VCaP (cell line): ENCODE data around the gene DMPK.
A peak's percentile ranks its signal among the peaks of the same experiment; 100 is the strongest.

Source experiments
- H3K27ac ChIP-seq: fragments of 450-650 bp; 2 replicates; pipeline ENCODE4 v1.5.1; 2017
- CTCF ChIP-seq: fragments of 450-650 bp; conservative IDR thresholded peaks from 2 replicates; pipeline ENCODE4 v1.5.1; 2017; ENCODE audit warnings: mild to moderate bottlenecking, moderate library complexity

The DMPK gene

GRCh38 chr19:45782162-45782691 lies at the start of gene DMPK:
Gene DMPK, minus strand, starts transcription at chr19:45782490. Its CDS starts 138 bp downstream, at chr19:45782352.
- no peak within 1 kb of the TSS for H3K27ac ChIP-seq
- no peak for TF ChIP-seq CTCF

GRCh38 chr19:45828945-45829344 lies 46.7 kb upstream of the DMPK start:
- H3K27ac ChIP-seq: no peak overlapping the region
- no peak for TF ChIP-seq CTCF

- no peak overlapping the region for H3K27ac ChIP-seq
- TF ChIP-seq CTCF: no peak
These were observed 46.2 kb upstream of the DMPK start for GRCh38 chr19:45828523-45828922.

- peak overlapping the region; percentile 63; the same call in 1 of the 2 replicates for H3K27ac ChIP-seq
- no peak for TF ChIP-seq CTCF
These were observed 45.3 kb upstream of the DMPK start for GRCh38 chr19:45827459-45828093.

GRCh38 chr19:45826934-45827333 lies 44.6 kb upstream of the DMPK start:
- no peak for TF ChIP-seq CTCF
- H3K27ac ChIP-seq: peak overlapping the region; percentile 63; the same call in 1 of the 2 replicates

GRCh38 chr19:45825917-45826893 lies 43.9 kb upstream of the DMPK start:
- TF ChIP-seq CTCF: no peak
- H3K27ac ChIP-seq: peak overlapping the region; percentile 63

GRCh38 chr19:45825263-45825605 lies 42.9 kb upstream of the DMPK start:
- peak overlapping the region; percentile 63 for H3K27ac ChIP-seq
- no peak for TF ChIP-seq CTCF
